ENCODE results near the gene SNU13.
"Not testable (repeated sequence)": the region's sequence is repeated elsewhere in the genome, so short reads cannot be mapped to it uniquely, and the experiment has no call there.

DNA sequence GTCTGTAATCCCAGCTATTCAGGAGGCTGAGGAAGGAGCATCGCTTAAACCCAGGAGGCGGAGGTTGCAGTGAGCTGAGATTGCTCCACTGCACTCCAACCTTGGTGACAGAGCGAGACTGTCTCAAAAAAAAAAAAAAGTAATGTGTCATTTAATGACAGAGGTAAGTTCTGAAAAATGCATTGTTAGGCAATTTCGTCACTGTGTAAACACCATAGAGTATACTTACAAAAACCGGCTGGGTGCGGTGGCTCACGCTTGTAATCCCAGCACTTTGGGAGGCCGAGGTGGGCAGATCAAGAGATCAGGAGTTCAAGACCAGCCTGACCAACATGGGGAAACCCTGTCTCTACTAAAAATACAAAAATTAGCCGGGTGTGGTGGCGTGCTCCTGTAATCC, 16.6 kb downstream of the SNU13 start:
- not testable (repeated sequence) for TF ChIP-seq CTCF, POLR2A (IDR thresholded peaks at IDR 0.05)

Data from heart left ventricle (tissue), 13 donors.